ENCODE data around the gene STK33.

DNA sequence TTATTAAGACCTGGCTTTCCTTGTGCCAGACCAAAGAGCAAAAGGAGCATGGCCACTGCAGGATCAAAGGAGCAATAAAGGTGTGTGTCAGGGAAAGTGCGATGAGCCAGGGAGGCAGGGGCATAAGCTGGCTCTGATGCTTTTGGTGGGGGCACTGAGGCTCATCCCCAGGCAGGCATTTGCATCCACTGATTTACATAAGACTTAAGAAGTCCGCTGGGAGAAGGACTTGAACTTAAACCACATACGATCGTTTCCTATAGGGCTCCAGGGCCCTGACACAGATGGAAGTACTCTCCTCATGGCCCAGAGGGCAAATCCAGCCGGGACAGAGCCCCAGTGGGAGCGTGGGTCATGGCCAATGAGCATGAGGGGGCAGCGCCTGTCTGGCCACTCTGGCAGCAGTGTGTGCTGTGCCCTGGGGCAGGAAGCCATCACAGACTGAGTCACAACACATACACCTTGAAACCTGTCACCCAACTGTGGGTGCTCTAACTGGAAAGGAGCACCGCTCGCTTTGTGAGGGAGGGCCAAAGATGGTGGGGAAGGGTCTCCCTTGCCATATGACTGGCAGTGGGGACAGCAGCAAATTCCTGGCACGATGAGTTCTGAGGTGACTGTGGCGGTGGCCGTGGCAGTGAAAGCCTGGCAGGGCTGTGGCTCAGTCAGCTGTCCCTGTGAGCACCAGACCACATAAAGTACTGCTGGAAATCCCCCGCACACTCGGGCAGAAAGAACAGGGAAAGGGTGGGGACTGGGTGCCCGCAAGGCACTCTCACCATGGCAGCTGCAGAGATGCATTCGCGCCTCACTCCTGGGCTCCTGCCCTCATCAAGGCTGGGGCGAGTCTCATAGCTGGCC, 251.0 kb downstream of the STK33 start:
- TF ChIP-seq, protein P1, sequence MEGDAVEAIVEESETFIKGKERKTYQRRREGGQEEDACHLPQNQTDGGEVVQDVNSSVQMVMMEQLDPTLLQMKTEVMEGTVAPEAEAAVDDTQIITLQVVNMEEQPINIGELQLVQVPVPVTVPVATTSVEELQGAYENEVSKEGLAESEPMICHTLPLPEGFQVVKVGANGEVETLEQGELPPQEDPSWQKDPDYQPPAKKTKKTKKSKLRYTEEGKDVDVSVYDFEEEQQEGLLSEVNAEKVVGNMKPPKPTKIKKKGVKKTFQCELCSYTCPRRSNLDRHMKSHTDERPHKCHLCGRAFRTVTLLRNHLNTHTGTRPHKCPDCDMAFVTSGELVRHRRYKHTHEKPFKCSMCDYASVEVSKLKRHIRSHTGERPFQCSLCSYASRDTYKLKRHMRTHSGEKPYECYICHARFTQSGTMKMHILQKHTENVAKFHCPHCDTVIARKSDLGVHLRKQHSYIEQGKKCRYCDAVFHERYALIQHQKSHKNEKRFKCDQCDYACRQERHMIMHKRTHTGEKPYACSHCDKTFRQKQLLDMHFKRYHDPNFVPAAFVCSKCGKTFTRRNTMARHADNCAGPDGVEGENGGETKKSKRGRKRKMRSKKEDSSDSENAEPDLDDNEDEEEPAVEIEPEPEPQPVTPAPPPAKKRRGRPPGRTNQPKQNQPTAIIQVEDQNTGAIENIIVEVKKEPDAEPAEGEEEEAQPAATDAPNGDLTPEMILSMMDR (IDR thresholded peaks at IDR 0.05; ENCODE audit: extremely low read depth in 1 of 2, insufficient read depth in 1 of 2, low read depth in 1 of 2, low read length in 2 of 2) = no peak
- TF ChIP-seq POLR2A (IDR thresholded peaks at IDR 0.05; ENCODE audit: low read depth, low read length) (no peak), POLR2AphosphoS5 (IDR thresholded peaks at IDR 0.05; ENCODE audit: insufficient read depth, low read depth, low read length) (no peak), FOS (IDR thresholded peaks at IDR 0.05; ENCODE audit: borderline replicate concordance, insufficient read depth, low read length) (no peak), EZH2 (IDR thresholded peaks at IDR 0.05; ENCODE audit: borderline replicate concordance, low read depth, low read length, severe bottlenecking) (no peak), GATA2 (IDR thresholded peaks at IDR 0.05; ENCODE audit: insufficient read depth, insufficient read length, low read depth, low read length) (no peak), MYC (IDR thresholded peaks at IDR 0.05; ENCODE audit: low read depth, low read length) (no peak)
- TF ChIP-seq, protein P2, sequence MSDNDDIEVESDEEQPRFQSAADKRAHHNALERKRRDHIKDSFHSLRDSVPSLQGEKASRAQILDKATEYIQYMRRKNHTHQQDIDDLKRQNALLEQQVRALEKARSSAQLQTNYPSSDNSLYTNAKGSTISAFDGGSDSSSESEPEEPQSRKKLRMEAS (IDR thresholded peaks at IDR 0.05; ENCODE audit: insufficient read depth, insufficient read length) = no peak
